ENCODE measurements around the gene FGGY.

- TF ChIP-seq CTCF (IDR thresholded peaks at IDR 0.05) (no peak), EZH2 (IDR thresholded peaks at IDR 0.05; ENCODE audit: borderline replicate concordance, insufficient read depth, low read depth, low read length, poor library complexity, severe bottlenecking) (no peak)
Measured at GRCh38 chr1:59683197-59683596, 386.3 kb downstream of the FGGY start.
